PC-3 (cell line): ENCODE results near the gene IFI30. TPM values are rescaled to one million over a fixed set of nuclear protein-coding genes. Genes with fewer than 3 reads are reported as not detected.
A peak's percentile ranks its signal among the peaks of the same experiment; 100 is the strongest.

Source experiments
- ATAC-seq: fragments of 200-7000 bp; cut with Tn5 transposase; 2 replicates; pipeline ENCODE4 v1.9.1; 2020; ENCODE audit warnings: mild to moderate bottlenecking, moderate library complexity
- BruUV-seq: library from RNA; stranded (reverse); fragments of 400-500 nt; replicated peaks from 2 replicates; lab custom pipeline; 2021; lab: Mats Ljungman, UMichigan
- CTCF ChIA-PET: fragments of 300-600 bp; sonication (Branson Sonifier 250); formaldehyde crosslinking; loops from one replicate; lab custom pipeline; 2022; ENCODE audit warnings: antibody characterized with exemption; lab: Charles Lee
- POLR2A ChIA-PET: fragments of 300-600 bp; sonication (Branson Sonifier 250); formaldehyde crosslinking; loops from one replicate; lab custom pipeline; 2022; ENCODE audit warnings: antibody characterized with exemption; ENCODE audit not compliant: unreplicated experiment; lab: Charles Lee
- DNase-seq: peaks from one replicate; pipeline ENCODE4 v3.0.0-alpha.2; 2015
- H2AFZ ChIP-seq: fragments of 300-600 bp; sonication (generic); 2 replicates; pipeline ENCODE4 v1.6.0; 2016; ENCODE audit warnings: antibody characterized with exemption, low read length
- H3F3A ChIP-seq: fragments of 300-600 bp; sonication (generic); one replicate; pipeline ENCODE4 v1.6.0; 2017; ENCODE audit warnings: antibody characterized with exemption, low read length, control low read depth, mild to moderate bottlenecking; ENCODE audit not compliant: unreplicated experiment
- H3K27ac ChIP-seq: fragments of 300-600 bp; sonication (generic); 2 replicates; pipeline ENCODE4 v1.5.1; 2016; ENCODE audit warnings: mild to moderate bottlenecking, low read length
- H3K27me3 ChIP-seq: fragments of 300-600 bp; sonication (generic); 2 replicates; pipeline ENCODE4 v1.6.1; 2016; ENCODE audit warnings: low read length, mixed read lengths
- H3K36me3 ChIP-seq: fragments of 300-600 bp; sonication (generic); 2 replicates; pipeline ENCODE4 v1.6.1; 2016; ENCODE audit warnings: low read depth, mixed run types, low read length, mixed read lengths
- H3K4me1 ChIP-seq: fragments of 300-600 bp; sonication (generic); 2 replicates; pipeline ENCODE4 v1.5.1; 2016; ENCODE audit warnings: low read length; ENCODE audit not compliant: insufficient read depth
- H3K4me2 ChIP-seq: fragments of 300-600 bp; sonication (generic); 2 replicates; pipeline ENCODE4 v1.6.0; 2016; ENCODE audit warnings: low read length
- H3K4me3 ChIP-seq: fragments of 300-600 bp; sonication (generic); 2 replicates; pipeline ENCODE4 v1.5.1; 2016; ENCODE audit warnings: mild to moderate bottlenecking, low read length, mixed read lengths
- H3K79me2 ChIP-seq: fragments of 300-600 bp; sonication (generic); 2 replicates; pipeline ENCODE4 v1.6.1; 2017; ENCODE audit warnings: low read length, mixed read lengths
- H3K9ac ChIP-seq: fragments of 300-600 bp; sonication (generic); 2 replicates; pipeline ENCODE4 v1.6.0; 2016; ENCODE audit warnings: mild to moderate bottlenecking, low read length
- H3K9me2 ChIP-seq: fragments of 300-600 bp; sonication (generic); replicated peaks from 2 replicates; pipeline ENCODE4 v1.6.1; 2016; ENCODE audit warnings: mixed run types, low read length, mixed read lengths
- H3K9me3 ChIP-seq: fragments of 300-600 bp; sonication (generic); 2 replicates; pipeline ENCODE4 v1.6.1; 2016; ENCODE audit warnings: low read length, mixed read lengths
- H4K20me1 ChIP-seq: fragments of 300-600 bp; sonication (generic); 2 replicates; pipeline ENCODE4 v1.6.1; 2016; ENCODE audit warnings: low read length, mixed read lengths
- CTCF ChIP-seq: fragments of 300-600 bp; sonication (generic); conservative IDR thresholded peaks from 2 replicates; pipeline ENCODE4 v1.5.1; 2017; ENCODE audit warnings: antibody characterized with exemption, low read depth, mild to moderate bottlenecking, low read length
- EZH2 ChIP-seq: fragments of 300-600 bp; sonication (generic); IDR thresholded peaks from one replicate; pipeline ENCODE4 v1.6.1; 2017; ENCODE audit warnings: antibody characterized with exemption, mild to moderate bottlenecking, low read length; ENCODE audit not compliant: unreplicated experiment
- EZH2phosphoT487 ChIP-seq: fragments of 300-600 bp; sonication (generic); IDR thresholded peaks from 2 replicates; pipeline ENCODE4 v1.6.1; 2018; ENCODE audit warnings: mild to moderate bottlenecking, antibody characterized with exemption, low read length, borderline replicate concordance
- intact Hi-C: fragments of 100-400 bp; cut with micrococcal nuclease; formaldehyde crosslinking; loops from 2 replicates; pipeline ENCODE4 v1.9.0; 2023
- total RNA-seq: library from RNA; depleted of rRNA; stranded (reverse); fragments of >200 nt; gene quantifications from 2 replicates; pipeline ENCODE4 v1.2.3, GENCODE V29; 2014

The IFI30 gene
- total RNA-seq, 1 experiment from 2014 or later: 31.1 TPM

GRCh38 chr19:18185538-18185937 lies 11.9 kb downstream of the IFI30 start:
- no peaks in the 10 kb centered on the region for H3K79me2 ChIP-seq
- DNase-seq: no peak
- no peak overlapping the region for H3K9ac ChIP-seq
- ATAC-seq: no peak
- TF ChIP-seq CTCF (no peak), EZH2phosphoT487 (no peak), EZH2 (no peak)
- CTCF ChIA-PET: no interaction called here
- H3K9me2 ChIP-seq: no peaks in the 10 kb centered on the region
- H4K20me1 ChIP-seq: no peaks in the 10 kb centered on the region
- H3K4me1 ChIP-seq: no peaks in the 10 kb centered on the region
- H3K27me3 ChIP-seq: no peaks in the 10 kb centered on the region
- POLR2A ChIA-PET: interaction anchor here (0.6 kb wide), 1 partner anchor 96 kb away, joined by 5 read pairs; the partner anchor contains the start of gene JUND
- no peak overlapping the region for H3K4me2 ChIP-seq
- no TSS peak for BruUV-seq
- H3K36me3 ChIP-seq: no peaks in the 10 kb centered on the region
- intact Hi-C loops: no loop called here
- H3K9me3 ChIP-seq: no peaks in the 10 kb centered on the region
- no peak overlapping the region for H2AFZ ChIP-seq
- H3K4me3 ChIP-seq: no peak overlapping the region
- H3F3A ChIP-seq: no peaks in the 10 kb centered on the region
- H3K27ac ChIP-seq: no peak overlapping the region

GRCh38 chr19:18190278-18190677 lies 16.7 kb downstream of the IFI30 start:
- Histone ChIP-seq H3K27me3 (no peaks in the 10 kb centered on the region), H3K9me2 (no peaks in the 10 kb centered on the region), H2AFZ (no peak overlapping the region), H3K9me3 (no peaks in the 10 kb centered on the region), H3K4me2 (no peak overlapping the region), H3K27ac (no peak overlapping the region), H3K4me1 (peaks cover 13% of the 10 kb centered on the region), H3K36me3 (no peaks in the 10 kb centered on the region), H3K79me2 (peaks cover 7% of the 10 kb centered on the region), H3F3A (no peaks in the 10 kb centered on the region), H3K9ac (no peak overlapping the region), H3K4me3 (no peak overlapping the region), H4K20me1 (no peaks in the 10 kb centered on the region)
- intact Hi-C loops: no loop called here
- ChIA-PET POLR2A (interaction anchor here (0.7 kb wide), 1 partner anchor 62 kb away, joined by 8 read pairs; no protein-coding TSS in a partner anchor), CTCF (interaction anchor here (0.6 kb wide), 1 partner anchor 231 kb away, joined by 3 read pairs; no protein-coding TSS in a partner anchor)
- ATAC-seq (no peak), DNase-seq (no peak)
- BruUV-seq: no TSS peak
- no peak for TF ChIP-seq EZH2
- TF ChIP-seq EZH2phosphoT487: no peak
- TF ChIP-seq CTCF: no peak

- Histone ChIP-seq H3K27me3 (no peaks in the 10 kb centered on the region), H2AFZ (peak overlapping the region; percentile 72), H4K20me1 (no peaks in the 10 kb centered on the region), H3K4me1 (peaks cover 13% of the 10 kb centered on the region), H3K9ac (peak overlapping the region; percentile 57; the same call in 1 of the 2 replicates), H3K27ac (peak overlapping the region; percentile 26), H3K36me3 (no peaks in the 10 kb centered on the region), H3K4me3 (peak overlapping the region; percentile 76), H3K9me2 (no peaks in the 10 kb centered on the region), H3K79me2 (peaks cover 7% of the 10 kb centered on the region), H3F3A (no peaks in the 10 kb centered on the region), H3K9me3 (no peaks in the 10 kb centered on the region), H3K4me2 (peak overlapping the region; percentile 91)
- no peak for DNase-seq
- POLR2A ChIA-PET: interaction anchor here (0.5 to 0.7 kb wide), 2 partner anchors 10 to 33 kb away, joined by 4 to 9 read pairs; no protein-coding TSS in a partner anchor
- intact Hi-C loops: loop anchor here (1.0 kb wide), 1 partner anchor 13 kb away; the partner anchor contains the start of gene RAB3A
- CTCF ChIA-PET: interaction anchor here (0.7 to 2.2 kb wide), 6 partner anchors 17 to 137 kb away, joined by 3 to 9 read pairs (median 4); partner anchors contain the start of gene JUND
- ATAC-seq: no peak
- BruUV-seq: no TSS peak
- TF ChIP-seq EZH2: no peak
- no peak for TF ChIP-seq EZH2phosphoT487
- no peak for TF ChIP-seq CTCF
Observed at GRCh38 chr19:18191640-18192062, 18.0 kb downstream of the IFI30 start.
